ENCODE measurements around the gene WFS1. TPM values are rescaled to one million over a fixed set of nuclear protein-coding genes. Genes with fewer than 3 reads are reported as not detected.

The WFS1 gene
- polyA plus RNA-seq, 1 of the 3 experiments (the other 2 are of a cell fraction), result 18.7 TPM

GRCh38 chr4:6328526-6328925, 58.9 kb downstream of the WFS1 start:
- Histone ChIP-seq H3K79me2 (ENCODE audit: insufficient read depth) (no peaks in the 10 kb centered on the region), H3K36me3 (replicated peaks in 1 of 2; ENCODE audit: control insufficient read depth in 1 of 2, insufficient read depth in 2 of 2, low read length in 1 of 2) (no peaks in the 10 kb centered on the region), H3K9me3 (no peaks in the 10 kb centered on the region), H3K9ac (no peak overlapping the region), H3K27ac (ENCODE audit: low read depth in 2 of 2, low read length in 1 of 2) (no peak overlapping the region), H3K27me3 (ENCODE audit: insufficient read depth) (no peaks in the 10 kb centered on the region), H3K4me3 (ENCODE audit: low read depth in 2 of 2, low read length in 1 of 2) (no peak overlapping the region), H3K9me2 (no peaks in the 10 kb centered on the region), H4K20me1 (ENCODE audit: insufficient read depth) (no peaks in the 10 kb centered on the region), H3K4me1 (ENCODE audit: control insufficient read depth in 1 of 2, insufficient read depth in 2 of 2, low read depth in 1 of 2, low read length in 1 of 2) (peaks cover 0 to 3% of the 10 kb centered on the region in 2 experiments; a peak in 1 of 4 replicates), H3K4me2 (no peak overlapping the region), H2AFZ (ENCODE audit: low read depth) (no peak overlapping the region), H3F3A (replicated peaks; ENCODE audit: insufficient read depth) (no peaks in the 10 kb centered on the region)
- POLR2A ChIA-PET, result no interaction called here
- 24% methylated on average over 4 of the region's 8 CpGs for WGBS (ENCODE audit: low lambda C conversion rate)
- no peak for DNase-seq
- CTCF ChIA-PET, result interaction anchor here (1.1 to 22.5 kb wide), 6 partner anchors 14 to 367 kb away, joined by 3 to 1048 read pairs (median 128); partner anchors contain the start of gene WFS1
- no peak for TF ChIP-seq EP300 (IDR thresholded peaks at IDR 0.05; ENCODE audit: borderline replicate concordance in 1 of 2, low read depth in 1 of 2, low read length in 1 of 2)
- no peak for TF ChIP-seq ELF1 (IDR thresholded peaks at IDR 0.05)
- TF ChIP-seq USF2 (IDR thresholded peaks at IDR 0.05; ENCODE audit: borderline replicate concordance, low read depth, low read length), result no peak
- no peak for TF ChIP-seq TCF12 (IDR thresholded peaks at IDR 0.05)
- no peak for TF ChIP-seq FOXJ3 (CRISPR knock-in tag; IDR thresholded peaks at IDR 0.05)
- no peak for TF ChIP-seq MAX (IDR thresholded peaks at IDR 0.05; ENCODE audit: low read depth)
- no peak for TF ChIP-seq FOSL2 (IDR thresholded peaks at IDR 0.05; ENCODE audit: borderline replicate concordance, low read depth)
- TF ChIP-seq GATA2 (CRISPR knock-in tag; IDR thresholded peaks at IDR 0.05), result no peak
- TF ChIP-seq NRF1 (IDR thresholded peaks at IDR 0.05; ENCODE audit: low read depth, low read length), result no peak
- TF ChIP-seq YY1 (IDR thresholded peaks at IDR 0.05; ENCODE audit: low read depth), result no peak

- Histone ChIP-seq H3K4me2 (no peak overlapping the region), H3K79me2 (ENCODE audit: insufficient read depth) (no peaks in the 10 kb centered on the region), H4K20me1 (ENCODE audit: insufficient read depth) (no peaks in the 10 kb centered on the region), H3K9me3 (no peaks in the 10 kb centered on the region), H3K4me3 (ENCODE audit: low read depth in 2 of 2, low read length in 1 of 2) (no peak overlapping the region), H3K27me3 (ENCODE audit: insufficient read depth) (no peaks in the 10 kb centered on the region), H3K9me2 (no peaks in the 10 kb centered on the region), H3K36me3 (replicated peaks in 1 of 2; ENCODE audit: control insufficient read depth in 1 of 2, insufficient read depth in 2 of 2, low read length in 1 of 2) (no peaks in the 10 kb centered on the region), H3K4me1 (ENCODE audit: control insufficient read depth in 1 of 2, insufficient read depth in 2 of 2, low read depth in 1 of 2, low read length in 1 of 2) (peaks cover 0 to 3% of the 10 kb centered on the region in 2 experiments; a peak in 1 of 4 replicates), H3K9ac (no peak overlapping the region), H3K27ac (ENCODE audit: low read depth in 2 of 2, low read length in 1 of 2) (no peak overlapping the region), H2AFZ (ENCODE audit: low read depth) (no peak overlapping the region), H3F3A (replicated peaks; ENCODE audit: insufficient read depth) (no peaks in the 10 kb centered on the region)
- CTCF ChIA-PET, result interaction anchor here (0.7 to 22.5 kb wide), 11 partner anchors 15 to 339 kb away, joined by 3 to 1048 read pairs (median 11); partner anchors contain the start of gene WFS1
- 57% methylated on average over 12 of the region's 28 CpGs for WGBS (ENCODE audit: low lambda C conversion rate)
- TF ChIP-seq SIN3A (IDR thresholded peaks at IDR 0.05; ENCODE audit: borderline replicate concordance, low read depth, low read length) (no peak), POLR2AphosphoS5 (IDR thresholded peaks at IDR 0.05; ENCODE audit: low read depth, low read length) (no peak), RFX5 (IDR thresholded peaks at IDR 0.05; ENCODE audit: low read length) (no peak), YY1 (IDR thresholded peaks at IDR 0.05; ENCODE audit: low read depth) (no peak), ELF1 (IDR thresholded peaks at IDR 0.05) (no peak), CHD2 (IDR thresholded peaks at IDR 0.05; ENCODE audit: low read length, partially characterized antibody) (no peak), EZH2phosphoT487 (IDR thresholded peaks at IDR 0.05; ENCODE audit: borderline replicate concordance, low read depth) (no peak), EP300 (IDR thresholded peaks at IDR 0.05; ENCODE audit: borderline replicate concordance in 1 of 2, low read depth in 1 of 2, low read length in 1 of 2) (no peak), MXI1 (IDR thresholded peaks at IDR 0.05; ENCODE audit: low read depth, low read length) (no peak), USF1 (IDR thresholded peaks at IDR 0.05; ENCODE audit: borderline replicate concordance, low read depth) (no peak), NRF1 (IDR thresholded peaks at IDR 0.05; ENCODE audit: low read depth, low read length) (no peak), JUND (IDR thresholded peaks at IDR 0.05) (no peak), RXRA (IDR thresholded peaks at IDR 0.05; ENCODE audit: borderline replicate concordance, low read depth) (no peak), FOXJ3 (CRISPR knock-in tag; IDR thresholded peaks at IDR 0.05) (no peak), NFIC (IDR thresholded peaks at IDR 0.05; ENCODE audit: borderline replicate concordance) (no peak), RAD21 (IDR thresholded peaks at IDR 0.05; ENCODE audit: low read length) (no peak), REST (IDR thresholded peaks at IDR 0.05; ENCODE audit: low read depth, low read length) (no peak)
- POLR2A ChIA-PET, result no interaction called here
- no peak for DNase-seq
These were observed 60.1 kb downstream of the WFS1 start for GRCh38 chr4:6329478-6330383.
